KBM-7 (cell line): ENCODE data around the gene GALNT14.

Source experiments
- DNase-seq: peaks from one replicate; pipeline ENCODE4 v3.0.0-alpha.2; 2015
- in situ Hi-C: fragments of 300-500 bp; cut with MboI; formaldehyde crosslinking; loops from 2 replicates; pipeline ENCODE4 v1.14.3; 2020; ENCODE audit warnings: low sequenced_read_pairs, low pct_unique_long_range_greater_than_20kb, mixed read lengths

Gene GALNT14

DNA sequence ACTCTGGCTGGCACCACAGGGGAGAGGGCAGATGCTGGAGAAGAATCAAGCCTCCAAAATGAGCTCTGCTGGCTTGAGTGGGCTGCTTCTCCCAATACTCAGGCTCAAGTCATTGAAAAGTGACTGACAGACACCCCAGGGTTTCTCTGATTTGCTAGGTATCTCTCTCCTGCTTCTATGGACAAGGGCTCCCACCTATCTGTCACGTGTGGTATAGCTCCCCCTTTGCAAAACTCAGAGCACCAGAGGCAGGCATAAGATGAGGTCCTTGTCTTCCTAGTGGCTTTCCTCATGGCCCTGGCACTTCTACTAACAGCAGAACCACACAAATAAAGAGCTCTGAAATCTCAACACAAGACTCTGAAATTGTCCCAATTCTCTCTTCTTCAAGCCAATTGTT lies 105.2 kb downstream of the GALNT14 start:
- no peak for DNase-seq
- in situ Hi-C loops, result no loop called here

DNA sequence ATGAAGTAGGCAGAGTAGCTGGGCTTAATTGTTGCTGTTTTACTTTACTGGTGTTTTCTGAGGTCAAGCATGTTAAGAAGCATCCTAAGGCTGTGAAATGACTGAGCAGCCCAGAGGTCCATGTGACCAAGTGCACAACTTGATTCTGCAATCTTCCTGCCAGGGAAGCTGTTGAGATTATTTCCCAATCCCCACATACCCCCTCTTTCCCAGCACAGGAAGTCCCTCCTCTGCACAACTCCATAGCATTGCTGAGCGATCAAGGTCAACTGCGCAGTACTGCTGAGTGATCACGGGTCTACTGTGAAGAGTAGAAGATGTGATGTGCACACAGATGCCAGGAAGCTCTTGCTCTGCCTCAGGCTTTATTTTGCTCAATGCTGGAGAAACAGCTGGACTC lies 105.8 kb downstream of the GALNT14 start:
- no peak for DNase-seq

DNA sequence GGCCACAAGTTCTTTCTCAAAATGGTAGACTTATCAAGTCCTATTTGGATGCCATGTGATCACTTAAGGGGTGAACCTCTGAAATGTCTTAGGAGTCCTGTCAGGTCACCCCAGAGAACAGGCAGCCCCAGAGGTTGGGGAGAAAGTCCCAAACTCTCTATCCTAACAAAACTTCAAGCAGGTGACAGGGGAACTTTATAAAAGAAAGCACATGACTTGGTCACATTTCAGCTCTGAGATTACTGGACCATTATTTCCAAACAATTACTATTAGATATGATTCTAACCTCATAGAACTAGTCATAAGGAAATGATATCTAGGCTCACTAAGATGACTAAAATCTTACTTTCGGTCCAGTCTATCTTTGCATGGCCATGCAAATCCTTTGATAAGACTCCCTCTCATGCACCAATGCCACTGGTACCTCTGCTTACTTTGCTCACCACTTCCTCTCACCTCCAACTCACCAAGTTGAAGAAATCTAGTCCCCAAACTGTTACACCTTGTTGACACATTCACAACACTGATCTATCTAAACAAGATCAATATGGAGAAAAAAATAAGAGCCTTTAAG lies 107.0 kb downstream of the GALNT14 start:
- in situ Hi-C loops, result no loop called here
- no peak for DNase-seq

More for the DNA sequence above, 105.8 kb downstream of the GALNT14 start:
- in situ Hi-C loops, result no loop called here

DNA sequence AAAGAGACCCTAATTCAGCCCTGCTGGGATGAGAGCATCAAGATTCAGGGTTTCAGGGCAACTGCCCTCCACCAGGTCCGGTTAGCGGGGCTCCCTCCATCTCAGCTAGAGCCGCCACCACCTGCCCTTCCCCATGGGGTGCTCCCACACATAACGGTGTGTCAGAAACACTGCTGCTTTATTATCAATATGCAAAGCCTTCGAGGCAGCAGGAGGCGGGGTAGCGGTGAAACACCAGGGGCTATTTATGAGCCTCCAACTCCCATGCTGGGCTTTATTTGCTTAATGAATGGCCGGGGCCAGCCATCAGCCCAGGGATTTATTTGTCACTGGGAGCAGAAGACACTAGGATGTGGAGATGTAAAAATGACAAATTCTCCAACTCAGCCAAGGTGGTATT lies 109.8 kb downstream of the GALNT14 start:
- no peak for DNase-seq
- in situ Hi-C loops, result no loop called here

DNA sequence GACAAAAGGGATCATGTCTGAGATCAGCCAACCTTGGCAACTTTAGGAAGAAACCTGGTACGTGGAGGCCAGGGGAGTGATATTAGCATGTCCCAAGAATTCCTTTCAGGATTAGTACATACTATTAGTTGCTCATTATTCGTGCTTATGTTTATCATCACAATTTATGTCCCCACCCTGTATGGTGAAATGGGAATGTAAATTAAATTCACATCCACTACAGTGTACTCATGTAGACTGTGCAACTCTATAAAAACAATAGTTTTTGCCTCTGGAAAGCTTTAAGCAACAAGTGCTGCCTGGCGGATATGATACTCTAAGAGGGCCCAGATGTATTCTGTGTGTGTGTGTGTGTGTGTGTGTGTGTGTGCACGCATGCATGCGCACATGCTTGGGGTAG lies 110.7 kb downstream of the GALNT14 start:
- in situ Hi-C loops, result no loop called here

DNA sequence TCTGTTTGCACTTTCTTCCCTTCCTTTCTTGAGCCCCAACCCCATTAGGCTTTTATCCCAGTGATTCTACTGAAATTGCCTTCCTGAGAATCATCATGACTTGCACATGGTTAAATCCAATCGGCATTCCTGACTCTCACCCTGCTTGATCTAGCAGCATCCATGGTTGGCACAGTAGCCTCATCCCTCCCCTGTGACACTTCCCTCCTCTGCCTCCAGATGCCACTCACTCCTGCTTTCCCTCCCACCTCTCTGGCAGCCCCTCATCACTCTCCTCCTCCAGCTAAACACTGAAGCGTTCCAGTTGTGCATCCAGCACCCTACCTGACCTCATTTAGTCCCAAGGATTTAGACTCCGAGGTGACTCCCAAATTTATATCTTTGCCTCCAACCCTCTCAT lies 114.7 kb downstream of the GALNT14 start:
- DNase-seq, result no peak
- in situ Hi-C loops, result no loop called here

More for the DNA sequence above, 110.7 kb downstream of the GALNT14 start:
- DNase-seq, result no peak

DNA sequence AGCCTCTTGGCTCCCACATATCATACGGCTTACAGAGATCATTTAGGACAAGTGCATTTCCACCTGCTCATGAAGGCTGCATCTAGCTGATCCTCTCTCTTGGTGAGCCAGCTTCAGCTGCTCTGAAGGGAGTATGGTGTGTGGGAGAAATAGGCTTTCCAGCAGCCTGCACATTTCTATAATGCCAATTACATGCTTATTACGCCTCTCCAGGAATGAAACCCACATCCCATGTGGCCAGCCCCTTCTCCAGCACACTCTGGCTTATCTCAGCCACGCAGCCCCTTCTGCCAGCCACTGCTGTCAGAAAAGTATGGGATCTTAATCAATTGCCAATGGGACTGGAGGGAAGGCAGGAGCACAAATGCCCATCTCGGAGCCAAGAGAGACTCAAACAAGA lies 117.5 kb downstream of the GALNT14 start:
- in situ Hi-C loops, result no loop called here
- DNase-seq, result no peak

DNA sequence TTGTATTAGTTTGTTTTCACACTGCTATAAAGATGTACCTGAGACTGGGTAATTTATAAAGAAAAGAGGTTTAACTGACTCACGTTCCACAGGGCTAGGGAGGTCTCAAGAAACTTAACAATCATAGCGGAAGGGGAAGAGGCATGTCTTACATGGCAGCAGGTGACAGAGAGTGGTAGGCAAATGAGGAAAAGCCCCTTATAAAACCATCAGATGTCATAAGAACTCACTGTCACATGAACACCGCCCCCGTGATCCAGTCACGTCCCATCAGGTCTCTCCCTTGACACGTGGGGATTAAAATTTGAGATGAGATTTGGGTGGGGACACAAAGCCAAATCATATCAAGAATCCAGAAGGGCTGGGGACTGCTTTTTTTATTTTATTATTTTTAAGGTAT lies 120.0 kb downstream of the GALNT14 start:
- DNase-seq, result no peak
- in situ Hi-C loops, result no loop called here

DNA sequence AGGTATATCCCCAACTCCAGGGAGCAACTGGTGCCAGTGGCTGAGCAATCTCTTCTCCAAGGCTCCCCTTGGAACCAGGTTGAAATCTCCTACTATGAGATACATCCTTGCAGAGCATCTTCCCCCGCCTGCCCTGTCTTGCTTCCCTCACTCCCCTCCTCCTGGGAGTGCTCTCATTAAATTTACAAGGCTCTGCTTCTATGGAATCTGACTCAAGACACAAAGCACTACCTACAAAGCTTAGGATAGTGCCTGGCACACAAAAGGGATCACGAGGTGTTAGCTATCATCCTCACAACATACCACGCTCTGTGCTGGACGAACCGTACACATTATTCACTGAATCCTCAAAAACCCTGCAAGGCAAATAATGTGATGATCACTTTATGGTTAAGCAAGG lies 121.6 kb downstream of the GALNT14 start:
- in situ Hi-C loops, result no loop called here
- DNase-seq, result no peak

DNA sequence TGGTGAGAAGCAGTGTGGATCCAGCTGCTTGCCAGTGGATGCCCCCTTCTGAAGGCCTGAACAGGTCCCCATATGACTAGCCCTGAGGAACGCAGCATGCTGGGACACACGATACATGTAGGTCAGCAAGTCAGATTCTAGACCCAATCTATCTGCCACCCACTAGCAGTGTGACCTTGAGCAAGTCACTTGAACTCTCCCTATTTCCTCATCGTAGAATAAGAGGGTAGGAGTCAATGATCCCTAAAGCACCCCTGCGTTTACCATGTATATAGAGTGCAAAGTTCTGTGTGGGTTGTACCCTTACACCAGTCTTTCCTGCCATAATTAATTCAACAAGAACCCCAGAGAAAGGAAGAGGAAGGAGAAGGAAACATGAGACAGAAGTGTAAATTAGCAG lies 123.7 kb downstream of the GALNT14 start:
- in situ Hi-C loops, result no loop called here
- DNase-seq, result no peak

DNA sequence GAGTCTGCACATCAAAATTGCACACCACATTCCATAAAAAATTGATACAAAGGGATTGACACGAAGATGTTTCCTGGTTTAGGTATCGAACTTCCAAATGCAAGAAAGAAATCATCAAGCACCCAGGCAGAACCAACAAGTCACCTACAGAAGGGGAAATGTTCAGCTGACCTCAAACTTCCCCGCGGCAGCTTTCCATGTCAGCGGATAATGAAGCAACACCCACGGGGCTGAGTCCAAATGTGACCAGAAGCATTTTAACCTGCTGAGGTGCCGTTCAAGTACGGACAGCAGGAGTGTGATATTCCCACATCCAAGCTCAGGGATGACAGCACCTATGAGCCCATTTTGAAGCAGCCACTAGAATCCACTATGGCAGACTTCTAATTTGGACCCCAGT lies 124.9 kb downstream of the GALNT14 start:
- in situ Hi-C loops, result no loop called here
- peak; percentile 28 for DNase-seq

DNA sequence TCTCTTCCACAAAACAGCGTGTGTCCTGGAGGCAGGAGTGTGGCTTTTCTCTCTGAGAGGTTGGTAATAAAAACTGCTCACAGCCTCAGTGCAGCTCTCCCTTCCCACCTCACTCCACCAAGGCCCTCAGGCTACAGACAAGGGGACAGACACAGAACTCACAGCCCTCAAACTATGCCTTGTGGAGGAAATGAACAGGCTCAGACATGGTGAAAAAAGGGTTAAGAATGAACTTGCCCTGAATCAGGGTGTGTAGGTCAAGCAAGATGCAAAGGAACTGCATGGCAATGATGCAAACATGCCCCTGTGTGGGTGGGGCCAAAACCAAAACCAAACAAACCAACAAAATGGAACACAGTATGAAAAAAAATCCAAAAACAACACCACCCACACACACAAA lies 125.8 kb downstream of the GALNT14 start:
- in situ Hi-C loops, result no loop called here
- DNase-seq, result no peak

DNA sequence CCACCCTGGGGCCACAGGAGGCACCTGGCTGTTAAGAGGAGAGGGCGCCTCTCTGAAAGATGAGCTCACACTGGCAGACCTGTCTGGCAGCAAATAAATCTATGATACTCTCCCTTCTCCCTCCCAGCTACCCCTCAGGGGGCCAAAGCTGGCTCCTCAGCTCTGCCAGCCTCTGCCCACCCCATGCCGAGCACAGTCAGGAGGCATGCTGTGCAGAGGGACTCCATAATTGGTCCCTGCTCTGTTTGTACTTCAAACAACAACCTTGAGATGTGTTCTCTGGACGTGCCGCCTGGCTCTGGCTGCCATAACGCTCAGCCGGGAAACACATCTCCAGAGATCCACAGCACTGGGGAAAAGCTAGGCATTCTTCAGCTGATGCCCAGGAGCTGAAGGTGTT lies 126.7 kb downstream of the GALNT14 start:
- in situ Hi-C loops, result no loop called here
- DNase-seq, result no peak

DNA sequence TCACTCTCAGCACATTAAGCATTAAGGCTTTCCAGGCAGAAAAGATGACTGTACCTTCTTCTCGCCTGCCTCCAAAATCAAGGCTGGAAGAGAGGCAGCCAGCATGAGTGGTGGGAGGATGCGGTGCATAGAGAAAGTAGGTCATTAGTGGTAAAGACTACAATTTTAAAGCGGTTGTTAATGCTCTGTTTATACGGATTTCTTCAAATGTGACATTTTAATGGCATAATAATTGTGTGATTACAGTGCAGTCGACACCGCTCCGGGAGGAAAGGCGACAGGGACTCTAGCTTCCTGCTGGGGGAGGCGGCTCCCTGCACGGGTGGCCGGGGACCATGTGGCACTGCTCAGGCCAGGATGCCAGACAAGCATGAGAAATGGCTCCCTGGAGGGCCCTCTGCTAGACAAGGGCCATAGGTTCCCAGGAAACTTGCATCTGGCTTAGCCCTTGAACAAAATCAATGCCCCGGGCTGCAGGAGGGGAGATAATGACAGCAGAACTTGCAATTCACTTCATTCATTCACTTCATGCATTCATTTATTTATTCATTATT lies 129.6 kb downstream of the GALNT14 start:
- in situ Hi-C loops, result no loop called here
- DNase-seq, result no peak

DNA sequence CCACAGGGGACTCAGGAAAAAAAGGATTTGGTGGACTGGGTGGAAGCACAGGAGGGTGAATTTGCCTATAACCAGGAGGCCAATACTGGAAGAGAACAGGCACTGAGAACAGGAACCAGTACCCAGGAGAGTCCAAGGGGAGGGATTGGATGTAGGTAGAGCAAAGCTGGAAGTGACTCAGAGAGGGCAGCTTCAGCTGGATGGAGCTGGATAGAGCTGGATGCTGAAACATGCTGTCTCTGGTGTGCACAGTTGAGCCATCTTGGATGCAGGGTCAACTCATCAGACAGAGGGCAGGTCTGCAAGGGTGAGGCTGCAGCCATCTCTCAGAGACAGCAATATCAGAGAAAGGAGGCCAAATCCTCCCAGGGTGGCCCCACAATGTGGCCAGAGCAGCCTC lies 134.0 kb downstream of the GALNT14 start:
- no peak for DNase-seq
- in situ Hi-C loops, result no loop called here

DNA sequence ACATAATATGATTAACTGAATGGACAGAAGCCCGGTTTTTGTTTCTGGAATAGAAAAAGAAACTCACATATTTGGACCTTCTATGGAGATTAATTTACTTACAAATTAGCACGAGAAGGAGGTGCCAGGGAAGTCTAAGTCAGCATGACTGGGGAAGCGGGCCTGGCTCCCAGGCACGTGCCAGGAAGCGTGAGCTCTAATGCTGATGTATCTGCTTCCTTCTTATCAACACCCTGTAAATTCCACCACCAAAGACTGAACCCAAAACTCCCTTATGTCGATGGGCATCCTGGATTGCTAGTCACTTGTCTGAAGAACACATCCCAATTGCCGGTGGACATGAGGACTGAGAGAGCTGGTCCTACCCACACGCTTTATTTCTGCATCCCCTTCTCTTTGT lies 134.5 kb downstream of the GALNT14 start:
- no peak for DNase-seq
- in situ Hi-C loops, result no loop called here

DNA sequence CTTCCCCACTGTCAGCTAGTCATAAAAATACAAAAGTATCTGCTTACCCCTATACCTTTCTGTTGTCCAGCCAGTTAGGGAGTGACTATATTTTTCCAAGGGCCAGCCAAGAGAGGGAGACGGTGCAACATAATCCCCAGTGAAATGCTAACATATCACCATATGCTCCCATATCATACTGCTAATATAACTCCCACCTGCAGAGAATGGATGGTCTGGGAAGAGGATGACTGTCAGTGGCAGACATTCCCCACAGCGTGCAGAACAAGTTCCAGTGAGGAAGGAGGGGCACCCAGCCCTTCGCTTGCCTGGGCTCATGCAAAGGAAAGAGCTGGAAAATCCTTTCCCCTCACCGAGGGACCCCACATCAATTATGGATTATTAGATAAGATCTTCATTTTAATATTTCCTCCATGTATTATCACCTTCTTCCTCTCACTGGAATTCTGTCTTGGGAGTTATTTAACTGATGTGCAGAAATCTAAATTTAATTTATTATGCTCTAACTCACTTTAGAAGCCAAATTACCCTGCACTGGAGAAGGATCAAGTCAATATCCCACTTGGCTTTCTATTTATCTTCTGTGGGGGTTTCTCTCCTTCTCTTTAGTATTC lies 135.6 kb downstream of the GALNT14 start:
- in situ Hi-C loops, result no loop called here
- DNase-seq, result no peak

DNA sequence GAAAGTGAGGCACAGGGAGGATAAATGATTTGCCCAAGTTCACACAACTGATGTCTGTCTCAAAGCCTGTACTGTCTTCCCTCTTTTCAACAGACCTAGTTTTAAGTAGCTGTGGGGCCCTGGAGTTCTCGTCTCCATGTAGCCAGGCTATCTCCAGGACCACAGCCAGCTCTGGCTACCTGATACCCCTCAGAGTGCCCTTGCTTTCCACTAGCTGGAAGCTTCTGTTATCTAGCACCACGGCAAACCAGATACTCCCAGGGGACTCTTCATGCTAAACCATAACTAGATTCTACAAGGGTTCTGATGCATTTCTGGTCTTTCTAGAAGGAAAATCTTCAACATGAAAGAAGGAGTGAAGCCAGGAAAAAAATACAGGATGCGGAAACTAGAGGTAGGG lies 137.3 kb downstream of the GALNT14 start:
- no peak for DNase-seq
- in situ Hi-C loops, result no loop called here

DNA sequence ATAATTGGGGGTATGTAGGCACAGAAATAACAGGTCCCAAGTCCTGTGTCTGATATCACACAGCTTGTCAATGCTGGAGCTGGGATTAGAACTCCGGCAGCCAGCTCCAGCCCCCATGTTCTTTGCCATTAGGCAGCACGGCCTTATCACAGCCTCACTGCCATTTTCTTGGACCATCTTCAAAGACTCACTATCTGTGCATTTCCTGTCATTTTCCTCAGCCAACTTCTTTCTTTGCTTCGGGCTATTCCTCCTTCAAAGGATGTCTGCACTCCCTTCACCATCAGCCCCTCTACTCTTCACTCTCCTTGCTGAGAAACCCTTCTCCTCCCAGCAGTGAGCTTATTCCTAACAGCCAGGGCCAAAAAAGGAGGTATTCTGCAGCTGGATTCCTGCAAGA lies 139.6 kb downstream of the GALNT14 start:
- in situ Hi-C loops, result no loop called here
- no peak for DNase-seq

DNA sequence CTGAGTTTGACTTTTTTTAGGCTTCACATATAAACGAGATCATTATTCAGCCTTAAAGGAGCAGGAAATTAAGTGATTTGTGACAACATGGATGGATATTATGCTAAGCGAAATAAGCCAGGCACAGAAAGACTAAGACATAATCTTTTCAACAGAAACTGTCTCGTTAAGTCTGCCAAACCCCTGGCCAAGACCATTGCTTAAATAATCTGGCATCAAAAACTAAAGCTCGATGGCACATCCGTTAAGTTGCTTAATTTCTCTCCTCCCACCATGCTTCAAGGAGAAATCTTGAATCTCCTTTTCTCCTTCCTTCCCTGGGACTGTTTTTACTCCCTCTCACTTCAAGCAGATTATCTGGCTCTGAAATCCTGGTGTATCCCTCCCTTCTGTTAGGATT lies 140.3 kb downstream of the GALNT14 start:
- DNase-seq, result no peak
- in situ Hi-C loops, result no loop called here
